NCI-H187 treated with DMSO at 0.1 percent for 48 hours (cell line): ENCODE results near the gene ACTR1A.
A peak's percentile ranks its signal among the peaks of the same experiment; 100 is the strongest.
"Not testable (repeated sequence)": the region's sequence is repeated elsewhere in the genome, so short reads cannot be mapped to it uniquely, and the experiment has no call there.

Experiments used
- DNase-seq: peaks from one replicate; lab custom pipeline; 2025; lab: John Stamatoyannopoulos, UW

Gene ACTR1A

GRCh38 chr10:102502337-102503151, at the start of gene ACTR1A:
Gene ACTR1A, minus strand, starts transcription at chr10:102502712. Its CDS starts 65 bp downstream, at chr10:102502647.
- peak; percentile 93 for DNase-seq

GRCh38 chr10:102550636-102551210, 48.2 kb upstream of the ACTR1A start:
- DNase-seq = no peak

GRCh38 chr10:102549549-102549948, 47.0 kb upstream of the ACTR1A start:
- DNase-seq = no peak

GRCh38 chr10:102546606-102547320, 44.3 kb upstream of the ACTR1A start:
- DNase-seq = no peak

GRCh38 chr10:102545997-102546396, 43.5 kb upstream of the ACTR1A start:
- no peak for DNase-seq

GRCh38 chr10:102545265-102545871, 42.9 kb upstream of the ACTR1A start:
- no peak for DNase-seq

- DNase-seq = no peak
Measured at GRCh38 chr10:102542800-102543418, 40.4 kb upstream of the ACTR1A start.

- DNase-seq = no peak
Measured at GRCh38 chr10:102540023-102540422, 37.5 kb upstream of the ACTR1A start.

GRCh38 chr10:102538811-102539210, 36.3 kb upstream of the ACTR1A start:
- no peak for DNase-seq

- no peak for DNase-seq
Measured at GRCh38 chr10:102537948-102538347, 35.4 kb upstream of the ACTR1A start.

GRCh38 chr10:102537367-102537766, 34.9 kb upstream of the ACTR1A start:
- no peak for DNase-seq

GRCh38 chr10:102535481-102536147, 33.1 kb upstream of the ACTR1A start:
- DNase-seq = no peak

GRCh38 chr10:102534966-102535365, 32.5 kb upstream of the ACTR1A start:
- not testable (repeated sequence) for DNase-seq

- DNase-seq = no peak
Measured at GRCh38 chr10:102534333-102534732, 31.8 kb upstream of the ACTR1A start.

- DNase-seq = no peak
Measured at GRCh38 chr10:102527546-102527945, 25.0 kb upstream of the ACTR1A start.

GRCh38 chr10:102524746-102525145, 22.2 kb upstream of the ACTR1A start:
- no peak for DNase-seq

- DNase-seq = no peak
Measured at GRCh38 chr10:102523250-102524029, 20.9 kb upstream of the ACTR1A start.

- DNase-seq = no peak
Measured at GRCh38 chr10:102522874-102523249, 20.4 kb upstream of the ACTR1A start.

- DNase-seq = no peak
Measured at GRCh38 chr10:102519246-102519825, 16.8 kb upstream of the ACTR1A start.

- DNase-seq = no peak
Measured at GRCh38 chr10:102517553-102517952, 15.0 kb upstream of the ACTR1A start.
